NCI-H345 (cell line): ENCODE measurements around the gene IDI2.
A peak's percentile ranks its signal among the peaks of the same experiment; 100 is the strongest.

Source experiments
- DNase-seq: peaks from one replicate; lab custom pipeline; 2025; lab: John Stamatoyannopoulos, UW

The IDI2 gene

GRCh38 chr10:1007583-1007982 is 18.1 kb downstream of the IDI2 start:
- no peak for DNase-seq

GRCh38 chr10:1006573-1006972 is 19.1 kb downstream of the IDI2 start:
- no peak for DNase-seq

- no peak for DNase-seq
These were observed 21.6 kb downstream of the IDI2 start for GRCh38 chr10:1003884-1004670.

GRCh38 chr10:1002425-1003006 is 23.1 kb downstream of the IDI2 start:
- DNase-seq: no peak

- no peak for DNase-seq
These were observed 28.2 kb downstream of the IDI2 start for GRCh38 chr10:997266-998022.

- DNase-seq: no peak
These were observed 29.6 kb downstream of the IDI2 start for GRCh38 chr10:996031-996430.

- no peak for DNase-seq
These were observed 30.1 kb downstream of the IDI2 start for GRCh38 chr10:995559-995926.

- no peak for DNase-seq
These were observed 30.7 kb downstream of the IDI2 start for GRCh38 chr10:994836-995558.

- no peak for DNase-seq
These were observed 32.8 kb downstream of the IDI2 start for GRCh38 chr10:992871-993270.

GRCh38 chr10:992467-992866 is 33.2 kb downstream of the IDI2 start:
- no peak for DNase-seq

GRCh38 chr10:990808-991207 is 34.9 kb downstream of the IDI2 start:
- DNase-seq: no peak

- no peak for DNase-seq
These were observed 36.8 kb downstream of the IDI2 start for GRCh38 chr10:988667-989545.

GRCh38 chr10:987870-988666 is 37.6 kb downstream of the IDI2 start, which contains the start of gene GTPBP4:
TSS of gene GTPBP4 (plus strand) at chr10:988434. CDS start at chr10:988480, 46 bp downstream.
- peak; percentile 96 for DNase-seq

- no peak for DNase-seq
These were observed 38.1 kb downstream of the IDI2 start for GRCh38 chr10:987620-987869.

GRCh38 chr10:986881-987619 is 38.6 kb downstream of the IDI2 start:
- DNase-seq: no peak

- DNase-seq: peak; percentile 77
These were observed 39.4 kb downstream of the IDI2 start for GRCh38 chr10:986137-986825.

GRCh38 chr10:985361-985760 is 40.3 kb downstream of the IDI2 start:
- DNase-seq: no peak

GRCh38 chr10:983971-984655 is 41.5 kb downstream of the IDI2 start:
- DNase-seq: no peak

- no peak for DNase-seq
These were observed 42.3 kb downstream of the IDI2 start for GRCh38 chr10:983401-983800.
